ENCODE data around the gene POLDIP3. TPM values are rescaled to one million over a fixed set of nuclear protein-coding genes. Genes with fewer than 3 reads are reported as not detected.
"Not testable (repeated sequence)": the region's sequence is repeated elsewhere in the genome, so short reads cannot be mapped to it uniquely, and the experiment has no call there.

Gene POLDIP3
- total RNA-seq, 4 donors from 2014 or later, result 30.6 to 50.7 (median 37.2) TPM

DNA sequence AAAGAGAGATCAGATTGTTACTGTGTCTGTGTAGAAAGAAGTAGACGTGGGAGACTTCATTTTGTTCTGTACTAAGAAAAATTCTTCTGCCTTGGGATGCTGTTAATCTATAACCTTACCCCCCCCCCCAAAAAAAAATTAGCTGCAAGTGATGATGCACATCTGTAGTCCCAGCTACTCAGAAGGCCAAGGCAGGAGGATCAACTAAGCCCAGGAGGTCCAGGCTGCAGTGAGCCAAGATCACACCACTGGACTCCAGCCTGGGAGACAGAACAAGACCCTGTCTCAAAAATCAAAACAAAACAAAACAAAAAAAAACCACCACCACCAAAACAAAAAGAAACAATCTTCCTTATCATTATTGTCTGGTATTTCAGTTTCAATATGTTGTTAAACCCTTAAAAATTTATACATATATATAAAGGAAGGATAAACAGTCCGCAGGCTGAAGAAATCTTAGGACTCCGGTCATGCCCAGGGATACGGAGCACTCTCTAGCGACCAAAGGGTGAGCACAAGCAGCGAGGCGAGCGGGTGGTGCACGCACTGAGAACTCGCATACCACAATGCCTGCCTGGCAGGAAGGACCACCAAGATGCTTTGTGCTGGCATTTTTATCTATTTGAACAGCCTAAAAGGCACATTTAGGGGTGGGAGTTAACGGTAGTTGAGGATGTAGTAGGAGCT is 6.4 kb downstream of the POLDIP3 start:
- WGBS, 2 donors (ENCODE audit: low coverage in 1 of 2), result 57 to 68% methylated on average over 11 of the region's 11 CpGs
- Histone ChIP-seq H3K9me3 (no peaks in the 10 kb centered on the region), H3K4me3 (peak overlapping the region in 1 of 2 donors; percentile 7), H3K36me3 (peaks cover 0 to 18% of the 10 kb centered on the region in 2 donors), H3K4me1 (peaks cover 4 to 98% (median 49%) of the 10 kb centered on the region in 3 donors), H3K27ac (peak overlapping the region in 3 of 4 donors; percentile 67 to 78 (median 69)), H3K27me3 (no peaks in the 10 kb centered on the region)
- TF ChIP-seq EP300 (IDR thresholded peaks at IDR 0.05) (no peak), POLR2AphosphoS5 (IDR thresholded peaks at IDR 0.05) (no peak), CTCF (IDR thresholded peaks at IDR 0.05) (no peak), POLR2A (IDR thresholded peaks at IDR 0.05) (no peak)
- ATAC-seq, result no peak

DNA sequence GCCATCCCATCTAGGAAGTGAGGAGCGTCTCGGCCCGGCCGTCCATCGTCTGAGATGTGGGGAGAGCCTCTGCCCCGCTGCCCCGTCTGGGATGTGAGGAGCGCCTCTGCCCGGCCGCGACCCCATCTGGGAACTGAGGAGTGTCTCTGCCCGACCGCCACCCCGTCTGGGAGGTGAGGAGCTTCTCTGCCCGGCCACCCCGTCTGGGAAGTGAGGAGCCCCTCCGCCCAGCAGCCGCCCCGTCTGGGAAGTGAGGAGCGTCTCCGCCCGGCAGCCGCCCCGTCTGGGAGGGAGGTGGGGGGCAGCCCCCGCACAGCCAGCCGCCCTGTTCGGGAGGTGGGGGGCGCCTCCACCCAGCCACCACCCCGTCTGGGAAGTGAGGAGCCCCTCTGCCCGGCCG is 7.0 kb downstream of the POLDIP3 start:
- H3K4me3 ChIP-seq, ATAC-seq, H3K9me3 ChIP-seq, H3K27me3 ChIP-seq: not testable (repeated sequence)
- Histone ChIP-seq H3K4me1 (peaks cover 4 to 98% (median 43%) of the 10 kb centered on the region in 3 donors), H3K27ac (peak overlapping the region in 3 of 4 donors; percentile 35 to 78 (median 69)), H3K36me3 (peaks cover 0 to 22% of the 10 kb centered on the region in 2 donors)
- no CpG with 5 or more reads among the region's 31 CpGs for WGBS, 2 donors (ENCODE audit: low coverage in 1 of 2)

DNA sequence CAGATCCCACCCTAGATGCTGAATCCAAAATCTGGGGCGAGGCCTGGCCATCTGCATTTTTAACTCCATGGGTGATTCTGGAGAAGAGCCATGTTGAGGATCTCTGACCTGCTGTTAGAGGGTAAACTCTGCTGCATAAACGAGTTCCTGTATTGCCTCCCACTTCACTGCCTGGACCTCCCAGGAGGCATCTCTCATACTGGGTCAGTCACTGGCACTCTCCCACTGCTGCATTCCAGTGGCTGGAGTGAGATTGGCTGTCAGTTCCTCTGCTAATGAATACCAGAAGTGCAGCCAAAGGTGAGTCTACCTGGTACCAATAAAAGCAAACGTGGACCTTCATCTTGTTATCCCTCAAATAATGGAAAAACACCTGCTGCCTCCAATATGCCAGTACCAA is 10.3 kb downstream of the POLDIP3 start:
- no peak for ATAC-seq
- TF ChIP-seq CTCF (IDR thresholded peaks at IDR 0.05), result no peak
- Histone ChIP-seq H3K36me3 (peaks cover 0 to 48% of the 10 kb centered on the region in 2 donors), H3K27ac (no peak overlapping the region), H3K4me3 (no peak overlapping the region), H3K9me3 (no peaks in the 10 kb centered on the region), H3K27me3 (no peaks in the 10 kb centered on the region), H3K4me1 (peaks cover 4 to 66% (median 25%) of the 10 kb centered on the region in 3 donors)
- 0 to 29% methylated on average over 1 of the region's 3 CpGs for WGBS, 2 donors (ENCODE audit: low coverage in 1 of 2)

- ATAC-seq, result no peak
- Histone ChIP-seq H3K4me3 (no peak overlapping the region), H3K27ac (no peak overlapping the region), H3K9me3 (no peaks in the 10 kb centered on the region), H3K36me3 (peaks cover 0 to 57% of the 10 kb centered on the region in 2 donors), H3K4me1 (peaks cover 0 to 56% (median 17%) of the 10 kb centered on the region in 3 donors), H3K27me3 (no peaks in the 10 kb centered on the region)
- 83% methylated on average over 1 to 2 of the region's 2 CpGs for WGBS, 2 donors (ENCODE audit: low coverage in 1 of 2)
- TF ChIP-seq CTCF (IDR thresholded peaks at IDR 0.05) (no peak), POLR2A (IDR thresholded peaks at IDR 0.05) (no peak), EP300 (IDR thresholded peaks at IDR 0.05) (no peak), POLR2AphosphoS5 (IDR thresholded peaks at IDR 0.05) (no peak)
Observed at GRCh38 chr22:42603427-42603826, 11.3 kb downstream of the POLDIP3 start.

DNA sequence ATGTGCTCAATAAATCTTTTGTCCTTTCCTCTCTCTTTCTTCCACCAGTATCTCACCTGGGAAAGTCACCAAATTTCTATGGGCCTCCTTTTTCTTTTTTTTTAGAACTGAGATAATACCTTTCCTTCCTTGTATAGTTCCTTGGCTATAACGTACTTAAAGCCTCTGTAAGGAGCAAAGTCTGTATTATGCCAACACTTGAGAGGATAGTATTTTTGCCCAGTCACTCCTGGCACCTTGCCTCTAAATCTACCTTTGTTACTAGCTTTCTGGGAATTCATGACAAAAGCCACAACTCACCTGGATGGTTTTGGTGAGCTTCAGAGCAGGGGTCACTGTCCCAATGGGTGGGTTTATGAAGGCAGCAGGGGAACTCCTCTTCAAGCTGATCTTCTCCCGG is 12.2 kb downstream of the POLDIP3 start:
- TF ChIP-seq CTCF (IDR thresholded peaks at IDR 0.05), result no peak
- no peak for TF ChIP-seq EP300 (IDR thresholded peaks at IDR 0.05)
- no peak for TF ChIP-seq POLR2A (IDR thresholded peaks at IDR 0.05)
- TF ChIP-seq POLR2AphosphoS5 (IDR thresholded peaks at IDR 0.05), result no peak
- Histone ChIP-seq H3K4me1 (peaks cover 0 to 51% (median 17%) of the 10 kb centered on the region in 3 donors), H3K4me3 (no peak overlapping the region), H3K27ac (no peak overlapping the region), H3K36me3 (peaks cover 0 to 67% of the 10 kb centered on the region in 2 donors), H3K27me3 (no peaks in the 10 kb centered on the region), H3K9me3 (no peaks in the 10 kb centered on the region)
- ATAC-seq, result no peak
- WGBS, 2 donors (ENCODE audit: low coverage in 1 of 2), result 63 to 100% methylated on average over 1 of the region's 2 CpGs

All from gastroesophageal sphincter (tissue), 4 donors.